ENCODE results near the gene APBB2. TPM values are rescaled to one million over a fixed set of nuclear protein-coding genes. Genes with fewer than 3 reads are reported as not detected.
A peak's percentile ranks its signal among the peaks of the same experiment; 100 is the strongest.

APBB2 gene
- total RNA-seq, 1 donor = 75.8 TPM

DNA sequence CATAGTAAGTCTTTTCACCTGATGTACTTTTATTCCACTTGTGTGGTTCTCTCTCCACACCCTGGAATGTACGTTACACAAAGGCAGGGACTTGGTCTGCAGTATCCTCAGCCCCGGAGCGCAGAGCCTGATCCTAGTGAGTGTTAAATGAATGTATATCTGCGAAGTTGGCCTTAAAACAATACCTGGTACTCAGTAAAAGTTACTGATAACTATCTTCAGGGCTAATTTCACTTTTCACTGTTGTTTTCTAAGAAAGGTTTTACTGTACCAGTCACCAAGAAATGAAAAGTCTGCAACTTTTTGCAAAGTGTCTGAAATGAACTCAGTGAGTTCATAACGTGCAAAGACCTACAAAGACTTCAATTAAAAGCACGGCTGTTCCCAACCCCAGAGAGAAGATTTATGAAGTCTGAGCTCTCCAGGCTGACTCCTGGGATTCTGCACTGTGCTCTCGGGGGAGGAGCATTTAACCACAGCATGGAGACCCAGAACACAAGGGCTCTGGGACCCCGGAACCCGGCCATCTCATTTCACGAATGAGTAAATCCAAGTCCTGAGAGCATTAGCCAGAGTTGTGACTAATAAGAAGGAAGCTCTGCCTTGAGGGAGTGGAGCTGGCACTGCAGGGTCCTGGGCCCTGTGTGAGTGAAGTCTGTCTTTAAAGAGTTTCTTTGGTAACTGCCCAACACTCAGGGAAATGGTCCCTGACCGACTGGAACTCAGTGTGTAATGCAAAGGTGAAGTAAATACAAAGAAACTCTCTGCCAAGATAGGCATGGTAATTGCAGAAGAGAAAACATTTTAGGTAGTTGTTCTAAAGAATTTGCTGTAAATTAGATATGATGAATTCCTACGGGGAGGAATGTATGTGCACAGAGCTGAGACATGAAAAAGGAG, 298.8 kb downstream of the APBB2 start:
- no peak for DNase-seq (ENCODE audit: low read depth)
- TF ChIP-seq, protein P1, sequence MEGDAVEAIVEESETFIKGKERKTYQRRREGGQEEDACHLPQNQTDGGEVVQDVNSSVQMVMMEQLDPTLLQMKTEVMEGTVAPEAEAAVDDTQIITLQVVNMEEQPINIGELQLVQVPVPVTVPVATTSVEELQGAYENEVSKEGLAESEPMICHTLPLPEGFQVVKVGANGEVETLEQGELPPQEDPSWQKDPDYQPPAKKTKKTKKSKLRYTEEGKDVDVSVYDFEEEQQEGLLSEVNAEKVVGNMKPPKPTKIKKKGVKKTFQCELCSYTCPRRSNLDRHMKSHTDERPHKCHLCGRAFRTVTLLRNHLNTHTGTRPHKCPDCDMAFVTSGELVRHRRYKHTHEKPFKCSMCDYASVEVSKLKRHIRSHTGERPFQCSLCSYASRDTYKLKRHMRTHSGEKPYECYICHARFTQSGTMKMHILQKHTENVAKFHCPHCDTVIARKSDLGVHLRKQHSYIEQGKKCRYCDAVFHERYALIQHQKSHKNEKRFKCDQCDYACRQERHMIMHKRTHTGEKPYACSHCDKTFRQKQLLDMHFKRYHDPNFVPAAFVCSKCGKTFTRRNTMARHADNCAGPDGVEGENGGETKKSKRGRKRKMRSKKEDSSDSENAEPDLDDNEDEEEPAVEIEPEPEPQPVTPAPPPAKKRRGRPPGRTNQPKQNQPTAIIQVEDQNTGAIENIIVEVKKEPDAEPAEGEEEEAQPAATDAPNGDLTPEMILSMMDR (IDR thresholded peaks at IDR 0.05; ENCODE audit: insufficient read depth, low read length) = no peak
- H3K4me3 ChIP-seq (ENCODE audit: low read depth, low read length) = no peak overlapping the region

DNA sequence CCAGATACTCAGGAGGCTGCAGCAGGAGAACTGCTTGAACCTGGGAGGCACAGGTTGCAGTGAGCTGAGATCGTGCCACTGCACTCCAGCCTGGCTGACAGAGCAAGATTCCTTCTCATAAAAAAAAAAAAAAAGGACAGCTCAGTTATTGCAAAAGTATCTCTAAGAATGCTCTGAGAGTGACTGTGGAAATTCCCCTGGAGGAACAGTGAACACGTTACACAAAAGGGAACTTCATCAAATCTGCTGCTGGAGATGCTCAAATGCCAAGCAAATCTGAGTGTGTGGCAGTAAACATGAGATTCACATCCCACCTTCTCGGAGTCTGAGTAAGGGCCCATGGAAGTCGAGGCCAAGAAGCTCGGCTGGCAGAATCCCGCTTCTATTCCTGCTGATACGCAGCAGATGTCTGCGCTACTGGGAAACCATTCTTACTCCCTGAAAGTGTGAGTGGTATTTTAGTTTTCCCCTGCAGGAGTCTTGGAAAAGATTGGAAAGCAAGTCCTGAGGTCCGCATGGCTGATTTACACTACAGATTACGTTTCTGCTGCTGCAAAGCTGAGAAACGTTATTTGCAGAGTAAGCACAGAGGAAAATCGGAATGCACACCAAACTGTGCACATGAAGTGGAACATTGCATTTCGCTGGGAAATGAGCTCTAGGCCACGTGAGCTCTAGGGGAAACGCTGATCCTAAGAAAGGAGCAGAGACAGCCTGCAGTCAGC, 301.7 kb downstream of the APBB2 start:
- no peak for DNase-seq (ENCODE audit: low read depth)
- no peak overlapping the region for H3K4me3 ChIP-seq (ENCODE audit: low read depth, low read length)
- TF ChIP-seq, protein P1 (IDR thresholded peaks at IDR 0.05; ENCODE audit: insufficient read depth, low read length) = no peak

DNA sequence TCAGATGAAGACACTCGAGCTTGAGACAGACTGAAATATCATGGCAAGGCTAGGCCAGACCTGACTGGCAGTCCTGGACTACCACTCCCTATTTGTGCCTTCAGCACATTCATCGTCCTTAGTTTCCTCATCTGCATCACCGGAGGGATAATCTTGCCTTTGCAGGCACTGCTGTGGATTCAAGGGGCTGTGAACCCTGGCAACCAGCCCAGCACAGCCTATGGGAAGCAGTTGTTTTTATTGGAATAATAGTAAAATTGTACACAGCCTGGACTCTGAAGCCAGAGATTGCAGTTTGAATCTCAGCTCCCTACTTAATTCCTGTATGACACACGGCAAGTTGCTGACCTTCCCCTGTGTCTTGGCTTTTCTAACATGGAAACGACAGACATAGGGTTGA, 303.6 kb downstream of the APBB2 start:
- DNase-seq (ENCODE audit: low read depth) = peak; percentile 33
- TF ChIP-seq, protein P1 (IDR thresholded peaks at IDR 0.05; ENCODE audit: insufficient read depth, low read length) = no peak
- H3K4me3 ChIP-seq (ENCODE audit: low read depth, low read length) = no peak overlapping the region

DNA sequence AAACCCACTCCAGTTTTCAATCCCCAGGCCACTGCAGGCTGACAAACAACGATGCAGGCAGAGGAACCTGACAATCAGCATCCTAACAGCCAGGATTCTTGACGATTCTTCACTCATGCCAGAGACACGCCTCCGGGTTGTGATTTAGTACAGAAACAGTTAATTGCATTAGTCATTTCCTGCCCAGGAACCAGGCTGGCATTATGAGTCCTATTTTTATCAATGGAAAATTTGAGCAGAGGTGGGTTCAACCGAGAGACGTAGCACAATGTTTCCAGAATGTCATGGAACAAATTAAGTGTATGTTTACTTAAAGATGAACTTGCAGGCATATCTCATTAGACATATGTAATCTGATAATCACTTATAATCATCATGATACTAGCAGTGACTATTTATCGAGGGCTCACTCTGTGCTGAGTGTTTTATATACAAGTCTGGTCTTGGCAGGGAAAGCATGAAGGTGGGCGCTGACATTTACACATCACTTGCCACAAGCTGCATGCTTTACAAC, 304.9 kb downstream of the APBB2 start:
- no peak overlapping the region for H3K4me3 ChIP-seq (ENCODE audit: low read depth, low read length)
- TF ChIP-seq, protein P1 (IDR thresholded peaks at IDR 0.05; ENCODE audit: insufficient read depth, low read length) = no peak
- DNase-seq (ENCODE audit: low read depth) = peak; percentile 76

DNA sequence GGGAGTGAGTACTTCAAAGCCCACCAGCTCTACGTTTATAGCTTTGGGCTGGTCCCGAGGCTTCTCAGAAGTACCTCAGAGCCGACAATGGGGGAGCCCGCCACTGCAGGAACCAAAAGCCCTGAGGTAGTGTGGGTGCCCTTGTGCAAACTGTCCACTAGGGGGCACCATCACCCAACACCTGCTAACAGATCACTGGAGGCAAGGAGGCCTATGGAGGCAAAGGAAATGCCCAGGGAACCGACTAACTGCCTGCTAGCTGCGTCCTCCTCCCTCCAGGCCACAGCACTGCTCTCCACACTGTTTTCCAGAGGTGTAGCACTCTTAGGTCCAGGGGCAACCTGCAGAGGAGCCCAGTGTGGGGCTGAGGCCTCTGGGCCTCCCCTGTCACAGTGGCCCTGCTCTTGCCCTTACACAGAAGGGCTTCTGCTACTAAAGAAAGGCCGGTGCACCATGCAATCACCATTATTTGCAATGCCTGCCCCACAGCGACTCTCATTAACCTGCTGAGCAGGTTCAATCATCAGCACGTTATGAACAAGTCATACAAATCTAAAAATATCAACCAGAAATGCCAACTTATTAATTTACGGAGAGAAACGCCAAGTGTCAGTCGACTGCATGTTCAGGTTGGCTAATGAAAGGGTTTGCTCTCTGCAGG, 305.5 kb downstream of the APBB2 start:
- TF ChIP-seq, protein P1 (IDR thresholded peaks at IDR 0.05; ENCODE audit: insufficient read depth, low read length) = peak; percentile 92
- DNase-seq (ENCODE audit: low read depth) = peak; percentile 81
- no peak overlapping the region for H3K4me3 ChIP-seq (ENCODE audit: low read depth, low read length)

DNA sequence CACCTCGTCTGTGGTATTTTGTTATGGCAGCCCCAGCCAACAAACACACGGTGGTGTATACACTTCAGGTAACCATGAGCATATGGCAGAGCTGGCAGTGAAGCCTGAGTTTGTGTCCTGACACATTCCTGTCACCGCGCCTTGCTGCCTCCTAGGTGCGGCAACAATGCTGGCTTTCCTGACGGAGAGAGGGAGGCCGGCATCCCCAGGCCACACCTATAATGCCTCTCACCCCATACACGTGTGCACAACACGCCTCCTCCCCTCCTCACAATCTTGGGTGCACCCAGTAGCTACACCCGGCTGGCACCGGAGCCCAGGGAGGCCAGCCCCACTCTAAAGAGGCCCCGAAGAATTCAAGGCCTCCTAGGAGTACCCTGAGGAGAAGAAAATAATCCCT, 306.0 kb downstream of the APBB2 start:
- TF ChIP-seq, protein P1 (IDR thresholded peaks at IDR 0.05; ENCODE audit: insufficient read depth, low read length) = no peak
- DNase-seq (ENCODE audit: low read depth) = no peak
- no peak overlapping the region for H3K4me3 ChIP-seq (ENCODE audit: low read depth, low read length)

Measured in fibroblast of the aortic adventitia (primary cell).